RWPE2 (cell line): Measurements from ENCODE around the gene UGT1A3.
"Not testable (repeated sequence)": the region's sequence is repeated elsewhere in the genome, so short reads cannot be mapped to it uniquely, and the experiment has no call there.

Source experiments
- ATAC-seq: fragments of 200-7000 bp; cut with Tn5 transposase; 3 replicates; pipeline ENCODE4 v1.9.1; 2021; ENCODE audit warnings: low read depth
- DNase-seq: peaks from one replicate; pipeline ENCODE4 v3.0.0-alpha.2; 2020; ENCODE audit warnings: low spot score
- H3K27ac ChIP-seq: fragments of 450-650 bp; 2 replicates; pipeline ENCODE4 v1.5.1; 2017; ENCODE audit warnings: mild to moderate bottlenecking; ENCODE audit not compliant: poor library complexity, severe bottlenecking
- H3K27me3 ChIP-seq: fragments of 250-450 bp; sonication (Bioruptor Pico); 2 replicates; pipeline ENCODE4 v1.5.1; 2021; ENCODE audit warnings: mild to moderate bottlenecking, moderate library complexity; ENCODE audit not compliant: insufficient read depth, poor library complexity, severe bottlenecking
- H3K36me3 ChIP-seq: fragments of 250-450 bp; sonication (Bioruptor Pico); 2 replicates; pipeline ENCODE4 v1.5.1; 2020; ENCODE audit warnings: low read depth, mild to moderate bottlenecking, moderate library complexity
- H3K4me1 ChIP-seq: fragments of 250-450 bp; sonication (Bioruptor Pico); 2 replicates; pipeline ENCODE4 v1.5.1; 2021; ENCODE audit warnings: mild to moderate bottlenecking, moderate library complexity; ENCODE audit not compliant: insufficient read depth, poor library complexity, severe bottlenecking
- H3K4me3 ChIP-seq: fragments of 250-450 bp; sonication (Bioruptor Pico); 2 replicates; pipeline ENCODE4 v1.5.1; 2021; ENCODE audit warnings: mild to moderate bottlenecking, moderate library complexity; ENCODE audit not compliant: severe bottlenecking
- H3K9me3 ChIP-seq: fragments of 250-450 bp; sonication (Bioruptor Pico); 2 replicates; pipeline ENCODE4 v1.5.1; 2021; ENCODE audit warnings: mild to moderate bottlenecking, moderate library complexity; ENCODE audit not compliant: severe bottlenecking
- CTCF ChIP-seq: fragments of 450-650 bp; IDR thresholded peaks from one replicate; pipeline ENCODE4 v1.5.1; 2017; ENCODE audit warnings: mild to moderate bottlenecking, moderate library complexity; ENCODE audit not compliant: poor library complexity, severe bottlenecking

UGT1A3 gene

GRCh38 chr2:233698740-233699139 is 30.1 kb upstream of the UGT1A3 start:
- DNase-seq (no peak), ATAC-seq (no peak)
- Histone ChIP-seq H3K27me3 (no peaks in the 10 kb centered on the region), H3K4me1 (peaks cover 8% of the 10 kb centered on the region), H3K27ac (no peak overlapping the region), H3K4me3 (no peak overlapping the region), H3K36me3 (no peaks in the 10 kb centered on the region), H3K9me3 (no peaks in the 10 kb centered on the region)
- TF ChIP-seq CTCF: no peak

- peak overlapping the region; percentile 24 for H3K27ac ChIP-seq
- H3K27me3 ChIP-seq: no peaks in the 10 kb centered on the region
- DNase-seq (no peak), ATAC-seq (no peak)
- H3K4me1 ChIP-seq: peaks cover 8% of the 10 kb centered on the region
- no peak overlapping the region for H3K4me3 ChIP-seq
- TF ChIP-seq CTCF: no peak
- H3K36me3 ChIP-seq: no peaks in the 10 kb centered on the region
- H3K9me3 ChIP-seq: no peaks in the 10 kb centered on the region
Measured at GRCh38 chr2:233699424-233700027, 29.3 kb upstream of the UGT1A3 start.

- H3K27me3 ChIP-seq: no peaks in the 10 kb centered on the region
- H3K9me3 ChIP-seq: no peaks in the 10 kb centered on the region
- DNase-seq (no peak), ATAC-seq (no peak)
- H3K27ac ChIP-seq: peak overlapping the region; percentile 24
- H3K4me3 ChIP-seq: no peak overlapping the region
- H3K36me3 ChIP-seq: no peaks in the 10 kb centered on the region
- no peak for TF ChIP-seq CTCF
- H3K4me1 ChIP-seq: peaks cover 8% of the 10 kb centered on the region
Measured at GRCh38 chr2:233700028-233700635, 28.7 kb upstream of the UGT1A3 start.

GRCh38 chr2:233700842-233701241 is 28.0 kb upstream of the UGT1A3 start:
- H3K27ac ChIP-seq, DNase-seq, H3K9me3 ChIP-seq, ATAC-seq, H3K36me3 ChIP-seq, H3K27me3 ChIP-seq, H3K4me3 ChIP-seq: not testable (repeated sequence)
- H3K4me1 ChIP-seq: peaks cover 10% of the 10 kb centered on the region

GRCh38 chr2:233702238-233702637 is 26.6 kb upstream of the UGT1A3 start:
- ATAC-seq: no peak

More at GRCh38 chr2:233702238-233702637, 26.6 kb upstream of the UGT1A3 start:
- no peak overlapping the region for H3K27ac ChIP-seq
- H3K27me3 ChIP-seq: no peaks in the 10 kb centered on the region
- no peak for TF ChIP-seq CTCF
- DNase-seq: no peak
- peaks cover 22% of the 10 kb centered on the region for H3K4me1 ChIP-seq
- no peaks in the 10 kb centered on the region for H3K36me3 ChIP-seq
- H3K4me3 ChIP-seq: no peak overlapping the region
- H3K9me3 ChIP-seq: no peaks in the 10 kb centered on the region
